ENCODE data around the gene FLYWCH1.

The FLYWCH1 gene

DNA sequence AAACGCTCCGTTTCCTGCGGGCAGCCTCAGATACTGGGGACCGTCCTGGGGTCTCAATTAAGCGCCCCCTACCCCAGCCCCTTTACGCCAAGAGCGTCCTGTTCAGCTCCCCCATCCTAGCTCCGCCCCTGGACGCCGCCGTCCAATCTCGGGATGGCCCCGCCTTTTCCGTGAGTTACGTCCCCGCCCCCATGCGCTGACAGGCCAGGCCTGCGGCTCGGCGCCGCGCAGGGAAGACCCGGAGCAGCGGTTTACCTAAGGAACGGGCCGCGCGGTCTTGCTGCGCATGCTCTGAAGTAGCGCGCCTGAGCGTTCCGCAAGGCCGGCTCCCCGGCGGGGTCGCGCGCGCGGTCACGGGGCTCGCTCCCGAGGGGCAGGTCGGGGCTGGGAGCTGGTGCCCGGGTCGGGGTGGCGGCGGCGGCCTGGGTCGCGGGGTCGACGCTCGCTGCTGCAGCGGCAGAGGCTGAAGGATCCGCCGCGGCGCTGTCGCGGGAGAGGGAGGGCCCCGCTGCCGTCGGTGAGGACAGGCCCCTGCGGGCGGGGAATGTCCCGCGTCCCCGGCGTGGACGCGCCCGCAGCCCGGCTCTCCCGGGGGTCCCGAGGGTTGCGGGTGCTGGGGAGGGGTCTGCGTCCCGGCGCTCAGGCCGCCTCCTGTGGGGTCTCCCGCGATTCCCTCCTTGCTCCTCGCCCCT, at the start of gene FLYWCH1:
Gene FLYWCH1, plus strand, starts transcription at position 294 of the 692 bp plus-strand sequence. CDS start 17,755 bp downstream, outside the sequence.
- H3K27ac ChIP-seq = no peak within 1 kb of the TSS
- peak within 1 kb of the TSS; percentile 99 for H3K4me3 ChIP-seq
- H3K9me3 ChIP-seq (ENCODE audit: low read depth, low read length) = no peaks in the 10 kb centered on the region
- peak within 1 kb of the TSS; percentile 85 for H3K9ac ChIP-seq (ENCODE audit: insufficient read length)
- peaks cover 5% of the 10 kb centered on the region; the same call in 1 of the 2 replicates for H3K36me3 ChIP-seq (ENCODE audit: insufficient read depth, low read length)
- TF ChIP-seq EZH2 (IDR thresholded peaks at IDR 0.05) = no peak
- peak; percentile 75 for TF ChIP-seq FOXP2 (optimal IDR thresholded peaks at IDR 0.05; ENCODE audit: control extremely low read depth, extremely low read length, insufficient read depth)
- peak; percentile 59 for TF ChIP-seq POLR2AphosphoS5 (IDR thresholded peaks at IDR 0.05; ENCODE audit: borderline replicate concordance, low read depth, low read length)
- DNase-seq (ENCODE audit: low read depth, low spot score) = peak; percentile 79

GRCh38 chr16:2865651-2866050, 46.1 kb upstream of the FLYWCH1 start:
- no peak for TF ChIP-seq EZH2 (IDR thresholded peaks at IDR 0.05)
- TF ChIP-seq POLR2AphosphoS5 (IDR thresholded peaks at IDR 0.05; ENCODE audit: borderline replicate concordance, low read depth, low read length) = no peak
- TF ChIP-seq FOXP2 (optimal IDR thresholded peaks at IDR 0.05; ENCODE audit: control extremely low read depth, extremely low read length, insufficient read depth) = no peak

DNA sequence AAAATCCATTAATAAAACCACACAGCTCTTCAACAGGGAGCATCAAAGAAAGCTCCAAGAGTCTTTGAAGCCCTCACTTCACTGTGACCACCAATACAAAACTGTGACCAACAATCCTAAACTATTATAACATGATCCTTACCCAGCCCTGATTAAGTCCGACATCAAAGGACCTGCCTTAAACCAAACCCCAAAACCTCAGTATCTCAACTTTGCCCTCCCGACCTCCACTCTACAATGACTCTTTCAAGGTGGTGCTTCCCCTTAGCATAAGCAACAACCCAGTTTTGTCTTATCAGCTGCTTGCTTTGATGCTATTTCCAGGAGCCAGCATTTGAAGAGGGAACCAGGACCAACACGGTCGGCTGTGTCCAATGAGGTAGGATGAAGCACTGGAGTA, 45.3 kb upstream of the FLYWCH1 start:
- Histone ChIP-seq H3K27ac (no peak overlapping the region), H3K4me3 (no peak overlapping the region), H3K9ac (ENCODE audit: insufficient read length) (no peak overlapping the region), H3K9me3 (ENCODE audit: low read depth, low read length) (no peaks in the 10 kb centered on the region), H3K36me3 (ENCODE audit: insufficient read depth, low read length) (no peaks in the 10 kb centered on the region)
- TF ChIP-seq POLR2AphosphoS5 (IDR thresholded peaks at IDR 0.05; ENCODE audit: borderline replicate concordance, low read depth, low read length) (no peak), EZH2 (IDR thresholded peaks at IDR 0.05) (no peak), FOXP2 (optimal IDR thresholded peaks at IDR 0.05; ENCODE audit: control extremely low read depth, extremely low read length, insufficient read depth) (no peak)
- DNase-seq (ENCODE audit: low read depth, low spot score) = no peak

More at GRCh38 chr16:2865651-2866050, 46.1 kb upstream of the FLYWCH1 start:
- H3K36me3 ChIP-seq (ENCODE audit: insufficient read depth, low read length) = no peaks in the 10 kb centered on the region
- no peaks in the 10 kb centered on the region for H3K9me3 ChIP-seq (ENCODE audit: low read depth, low read length)
- no peak overlapping the region for H3K27ac ChIP-seq
- no peak overlapping the region for H3K9ac ChIP-seq (ENCODE audit: insufficient read length)
- no peak for DNase-seq (ENCODE audit: low read depth, low spot score)
- H3K4me3 ChIP-seq = no peak overlapping the region

DNA sequence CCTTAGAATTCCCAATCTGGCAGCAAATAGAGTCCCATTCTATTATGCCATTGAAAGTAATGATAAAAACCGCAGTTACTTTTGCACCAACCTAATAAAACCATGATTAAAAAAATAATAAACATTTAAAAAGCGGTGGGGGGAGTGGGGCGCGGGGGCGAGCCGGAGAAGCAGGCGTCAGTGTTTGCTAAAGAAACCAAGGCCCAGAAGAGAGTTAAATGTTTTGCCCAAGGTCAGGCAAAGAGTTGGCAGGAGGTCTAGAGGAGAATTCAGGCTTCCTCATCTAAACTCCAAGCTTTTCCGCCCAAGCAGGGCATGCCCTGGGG, 44.1 kb upstream of the FLYWCH1 start:
- no peaks in the 10 kb centered on the region for H3K36me3 ChIP-seq (ENCODE audit: insufficient read depth, low read length)
- no peaks in the 10 kb centered on the region for H3K9me3 ChIP-seq (ENCODE audit: low read depth, low read length)
- H3K27ac ChIP-seq = peak overlapping the region; percentile 82
- H3K4me3 ChIP-seq = peak overlapping the region; percentile 97
- TF ChIP-seq POLR2AphosphoS5 (IDR thresholded peaks at IDR 0.05; ENCODE audit: borderline replicate concordance, low read depth, low read length) = no peak
- no peak for TF ChIP-seq FOXP2 (optimal IDR thresholded peaks at IDR 0.05; ENCODE audit: control extremely low read depth, extremely low read length, insufficient read depth)
- TF ChIP-seq EZH2 (IDR thresholded peaks at IDR 0.05) = no peak
- no peak for DNase-seq (ENCODE audit: low read depth, low spot score)
- H3K9ac ChIP-seq (ENCODE audit: insufficient read length) = peak overlapping the region; percentile 86

DNA sequence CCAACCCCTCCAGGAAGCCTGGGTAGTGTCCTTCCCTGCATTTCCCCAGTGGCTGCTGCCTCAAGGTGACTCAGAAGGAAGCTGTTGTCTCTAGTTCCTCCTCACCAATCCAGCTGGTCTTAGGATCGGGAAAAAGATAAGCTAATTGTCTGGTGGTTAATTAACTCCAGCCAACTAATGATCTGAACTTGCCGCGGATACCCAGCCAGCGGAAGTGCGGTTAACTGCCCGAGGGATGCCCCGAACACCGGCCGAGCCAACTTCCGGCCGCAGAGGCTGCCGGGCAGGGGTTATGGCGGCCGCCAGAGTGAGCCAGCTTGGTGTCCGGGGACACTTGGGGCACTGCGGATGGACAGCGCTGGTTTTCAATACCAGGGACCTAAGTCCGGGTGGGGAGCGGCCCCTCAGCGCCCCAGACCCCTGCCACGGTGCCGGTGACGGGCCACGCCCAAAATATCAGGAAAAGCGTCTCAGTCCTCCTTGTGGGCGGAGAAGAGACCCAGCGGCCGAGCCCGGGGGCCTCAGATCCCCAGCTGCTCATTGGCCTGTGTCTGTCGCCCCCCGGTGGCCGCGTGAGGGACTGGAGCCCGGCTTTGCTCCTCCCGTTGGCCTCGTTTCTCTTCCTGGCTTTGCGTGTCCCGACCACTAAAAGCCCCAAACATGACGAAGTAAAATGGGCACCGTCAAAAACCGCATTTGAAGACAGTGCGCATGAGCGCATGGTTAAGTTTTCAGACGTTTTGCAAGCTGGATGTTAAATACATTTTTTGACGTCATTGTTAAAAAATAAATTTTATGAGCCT, 43.5 kb upstream of the FLYWCH1 start:
- Histone ChIP-seq H3K4me3 (peak overlapping the region; percentile 97), H3K9ac (ENCODE audit: insufficient read length) (peak overlapping the region; percentile 86), H3K27ac (peak overlapping the region; percentile 82), H3K36me3 (ENCODE audit: insufficient read depth, low read length) (no peaks in the 10 kb centered on the region), H3K9me3 (ENCODE audit: low read depth, low read length) (no peaks in the 10 kb centered on the region)
- DNase-seq (ENCODE audit: low read depth, low spot score) = peak; percentile 44
- TF ChIP-seq FOXP2 (optimal IDR thresholded peaks at IDR 0.05; ENCODE audit: control extremely low read depth, extremely low read length, insufficient read depth) = peak; percentile 11
- TF ChIP-seq POLR2AphosphoS5 (IDR thresholded peaks at IDR 0.05; ENCODE audit: borderline replicate concordance, low read depth, low read length) = peak; percentile 80
- no peak for TF ChIP-seq EZH2 (IDR thresholded peaks at IDR 0.05)

DNA sequence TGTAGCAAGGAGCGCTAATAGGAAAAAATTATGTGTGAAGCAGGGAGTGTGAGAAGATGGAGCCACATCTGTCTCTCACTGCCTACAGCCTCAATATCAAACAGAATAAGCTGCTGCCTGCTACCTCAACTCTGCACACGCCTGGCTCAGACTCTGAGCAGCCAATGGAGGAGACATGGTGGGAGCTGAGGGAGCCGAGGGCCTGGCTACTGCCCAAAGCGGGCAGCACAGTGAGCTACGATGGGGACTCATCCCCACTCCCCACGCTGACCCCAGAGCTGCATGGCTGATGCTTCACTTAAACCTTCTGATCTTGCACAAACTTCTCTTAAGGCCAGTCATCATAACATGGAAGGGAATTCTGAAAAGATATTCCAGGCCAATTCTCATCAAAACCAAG, 39.8 kb upstream of the FLYWCH1 start:
- H3K4me3 ChIP-seq = no peak overlapping the region
- TF ChIP-seq POLR2AphosphoS5 (IDR thresholded peaks at IDR 0.05; ENCODE audit: borderline replicate concordance, low read depth, low read length) (no peak), EZH2 (IDR thresholded peaks at IDR 0.05) (no peak), FOXP2 (optimal IDR thresholded peaks at IDR 0.05; ENCODE audit: control extremely low read depth, extremely low read length, insufficient read depth) (no peak)
- H3K9me3 ChIP-seq (ENCODE audit: low read depth, low read length) = no peaks in the 10 kb centered on the region
- no peak for DNase-seq (ENCODE audit: low read depth, low spot score)
- H3K27ac ChIP-seq = no peak overlapping the region
- no peak overlapping the region for H3K9ac ChIP-seq (ENCODE audit: insufficient read length)
- H3K36me3 ChIP-seq (ENCODE audit: insufficient read depth, low read length) = no peaks in the 10 kb centered on the region

GRCh38 chr16:2874032-2874911, 37.5 kb upstream of the FLYWCH1 start:
- no peaks in the 10 kb centered on the region for H3K9me3 ChIP-seq (ENCODE audit: low read depth, low read length)

More at GRCh38 chr16:2874032-2874911, 37.5 kb upstream of the FLYWCH1 start:
- TF ChIP-seq EZH2 (IDR thresholded peaks at IDR 0.05) (no peak), POLR2AphosphoS5 (IDR thresholded peaks at IDR 0.05; ENCODE audit: borderline replicate concordance, low read depth, low read length) (no peak), FOXP2 (optimal IDR thresholded peaks at IDR 0.05; ENCODE audit: control extremely low read depth, extremely low read length, insufficient read depth) (no peak)
- no peaks in the 10 kb centered on the region for H3K36me3 ChIP-seq (ENCODE audit: insufficient read depth, low read length)
- H3K4me3 ChIP-seq = peak overlapping the region; percentile 5; the same call in 1 of the 2 replicates
- no peak for DNase-seq (ENCODE audit: low read depth, low spot score)
- no peak overlapping the region for H3K9ac ChIP-seq (ENCODE audit: insufficient read length)
- H3K27ac ChIP-seq = no peak overlapping the region
